SK-N-SH (cell line): ENCODE results near the gene CADPS2.

Experiments
- EP300 ChIP-seq, 2 experiments: IDR thresholded peaks; 2 replicates each; pipeline versions ENCODE4 v1.4.0 to v1.6.1; 2012; ENCODE audit warnings: borderline replicate concordance in 1 of 2, low read depth in 1 of 2, low read length in 1 of 2
- EZH2phosphoT487 ChIP-seq: fragments of 200-600 bp; sonication (generic); IDR thresholded peaks from 2 replicates; pipeline ENCODE4 v1.6.1; 2017; ENCODE audit warnings: low read depth, mixed run types, mild to moderate bottlenecking, antibody characterized with exemption, moderate library complexity, borderline replicate concordance
- GABPA ChIP-seq: IDR thresholded peaks from 2 replicates; pipeline ENCODE4 v1.4.0; 2012; ENCODE audit warnings: low read depth, mild to moderate bottlenecking
- GATA2 ChIP-seq: sonication (generic); formaldehyde crosslinking; IDR thresholded peaks from 2 replicates; pipeline ENCODE4 v1.5.0; 2020; ENCODE audit warnings: mild to moderate bottlenecking, missing genetic modification reagents
- MXI1 ChIP-seq: IDR thresholded peaks from 2 replicates; pipeline ENCODE4 v1.6.1; 2012; ENCODE audit warnings: mild to moderate bottlenecking, low read depth, low read length, improper control_type of control experiment
- POLR2AphosphoS5 ChIP-seq: IDR thresholded peaks from 2 replicates; pipeline ENCODE4 v1.6.1; 2012; ENCODE audit warnings: low read depth, low read length
- RFX5 ChIP-seq: IDR thresholded peaks from 2 replicates; pipeline ENCODE4 v1.6.1; 2012; ENCODE audit warnings: mild to moderate bottlenecking, improper control_type of control experiment, low read length
- TEAD4 ChIP-seq: IDR thresholded peaks from 2 replicates; pipeline ENCODE4 v1.4.0; 2012; ENCODE audit warnings: mild to moderate bottlenecking, borderline replicate concordance; ENCODE audit not compliant: insufficient read depth
- YY1 ChIP-seq: IDR thresholded peaks from 2 replicates; pipeline ENCODE4 v1.4.0; 2012; ENCODE audit warnings: low read depth, mild to moderate bottlenecking
- TF ChIP-seq, protein P1 (sequence below): fragments of 200-600 bp; sonication (generic); IDR thresholded peaks from 2 replicates; pipeline ENCODE4 v1.6.1; 2017; ENCODE audit warnings: antibody characterized with exemption, mild to moderate bottlenecking, moderate library complexity
- TF ChIP-seq, protein P2 (sequence below): IDR thresholded peaks from 2 replicates; pipeline ENCODE4 v1.4.0; 2012; ENCODE audit warnings: low read depth

DNA sequence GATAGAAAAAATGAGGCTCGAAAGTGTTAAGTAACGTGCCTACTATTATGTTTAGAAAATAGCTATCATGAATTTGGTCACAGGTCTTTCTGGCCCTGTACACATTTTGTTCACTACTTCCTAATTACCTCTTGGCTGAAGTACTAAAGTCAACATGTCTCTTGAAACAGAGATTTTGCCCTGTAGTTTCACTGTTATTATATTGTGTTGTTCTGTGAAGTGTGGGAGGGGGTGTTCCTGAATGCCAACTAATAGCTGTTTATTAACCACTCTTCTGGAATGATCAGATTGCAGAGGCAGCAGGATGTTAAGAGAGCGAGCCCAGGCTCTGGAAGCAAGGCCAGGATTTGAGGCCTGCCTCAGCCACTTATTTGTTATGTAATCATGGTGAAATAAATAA, 259.5 kb downstream of the CADPS2 start:
- no peak for TF ChIP-seq POLR2AphosphoS5
- TF ChIP-seq RFX5 = no peak
- TF ChIP-seq, protein P1, sequence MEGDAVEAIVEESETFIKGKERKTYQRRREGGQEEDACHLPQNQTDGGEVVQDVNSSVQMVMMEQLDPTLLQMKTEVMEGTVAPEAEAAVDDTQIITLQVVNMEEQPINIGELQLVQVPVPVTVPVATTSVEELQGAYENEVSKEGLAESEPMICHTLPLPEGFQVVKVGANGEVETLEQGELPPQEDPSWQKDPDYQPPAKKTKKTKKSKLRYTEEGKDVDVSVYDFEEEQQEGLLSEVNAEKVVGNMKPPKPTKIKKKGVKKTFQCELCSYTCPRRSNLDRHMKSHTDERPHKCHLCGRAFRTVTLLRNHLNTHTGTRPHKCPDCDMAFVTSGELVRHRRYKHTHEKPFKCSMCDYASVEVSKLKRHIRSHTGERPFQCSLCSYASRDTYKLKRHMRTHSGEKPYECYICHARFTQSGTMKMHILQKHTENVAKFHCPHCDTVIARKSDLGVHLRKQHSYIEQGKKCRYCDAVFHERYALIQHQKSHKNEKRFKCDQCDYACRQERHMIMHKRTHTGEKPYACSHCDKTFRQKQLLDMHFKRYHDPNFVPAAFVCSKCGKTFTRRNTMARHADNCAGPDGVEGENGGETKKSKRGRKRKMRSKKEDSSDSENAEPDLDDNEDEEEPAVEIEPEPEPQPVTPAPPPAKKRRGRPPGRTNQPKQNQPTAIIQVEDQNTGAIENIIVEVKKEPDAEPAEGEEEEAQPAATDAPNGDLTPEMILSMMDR = no peak
- no peak for TF ChIP-seq GATA2
- no peak for TF ChIP-seq MXI1
- no peak for TF ChIP-seq YY1
- TF ChIP-seq, protein P2, sequence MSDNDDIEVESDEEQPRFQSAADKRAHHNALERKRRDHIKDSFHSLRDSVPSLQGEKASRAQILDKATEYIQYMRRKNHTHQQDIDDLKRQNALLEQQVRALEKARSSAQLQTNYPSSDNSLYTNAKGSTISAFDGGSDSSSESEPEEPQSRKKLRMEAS = no peak
- no peak for TF ChIP-seq TEAD4
- no peak for TF ChIP-seq EZH2phosphoT487
- TF ChIP-seq GABPA = no peak
- no peak for TF ChIP-seq EP300 (IDR thresholded peaks at IDR 0.05; ENCODE audit: borderline replicate concordance in 1 of 2, low read depth in 1 of 2, low read length in 1 of 2)
